Measurements from ENCODE around the gene MARS1.

The MARS1 gene

GRCh38 chr12:57549909-57550640, 62.2 kb downstream of the MARS1 start, which contains the start of gene KIF5A:
Gene KIF5A, plus strand, starts transcription at chr12:57550044. Its CDS starts 228 bp downstream, at chr12:57550272.
- Histone ChIP-seq H3K4me3 (ENCODE audit: low read length) (peak within 1 kb of the TSS; percentile 65), H3K79me2 (ENCODE audit: low read length) (peaks cover 17% of the 10 kb centered on the region), H3K9me3 (ENCODE audit: insufficient read depth, low read length) (no peaks in the 10 kb centered on the region), H3K9ac (ENCODE audit: low read length) (no peak within 1 kb of the TSS), H4K20me1 (ENCODE audit: insufficient read depth, low read length) (no peaks in the 10 kb centered on the region), H3K4me2 (ENCODE audit: low read length) (peak within 1 kb of the TSS; percentile 55), H3K4me1 (ENCODE audit: low read length) (peaks cover 17% of the 10 kb centered on the region), H3K27me3 (ENCODE audit: low read depth, low read length) (no peaks in the 10 kb centered on the region), H3K27ac (ENCODE audit: low read length) (no peak within 1 kb of the TSS), H3K36me3 (replicated peaks; ENCODE audit: low read depth, low read length) (no peaks in the 10 kb centered on the region), H2AFZ (ENCODE audit: low read depth, low read length) (no peak within 1 kb of the TSS)
- TF ChIP-seq EZH2phosphoT487 (IDR thresholded peaks at IDR 0.05; ENCODE audit: low read depth) (no peak), CTCF (IDR thresholded peaks at IDR 0.05; ENCODE audit: low read depth, low read length) (no peak)

DNA sequence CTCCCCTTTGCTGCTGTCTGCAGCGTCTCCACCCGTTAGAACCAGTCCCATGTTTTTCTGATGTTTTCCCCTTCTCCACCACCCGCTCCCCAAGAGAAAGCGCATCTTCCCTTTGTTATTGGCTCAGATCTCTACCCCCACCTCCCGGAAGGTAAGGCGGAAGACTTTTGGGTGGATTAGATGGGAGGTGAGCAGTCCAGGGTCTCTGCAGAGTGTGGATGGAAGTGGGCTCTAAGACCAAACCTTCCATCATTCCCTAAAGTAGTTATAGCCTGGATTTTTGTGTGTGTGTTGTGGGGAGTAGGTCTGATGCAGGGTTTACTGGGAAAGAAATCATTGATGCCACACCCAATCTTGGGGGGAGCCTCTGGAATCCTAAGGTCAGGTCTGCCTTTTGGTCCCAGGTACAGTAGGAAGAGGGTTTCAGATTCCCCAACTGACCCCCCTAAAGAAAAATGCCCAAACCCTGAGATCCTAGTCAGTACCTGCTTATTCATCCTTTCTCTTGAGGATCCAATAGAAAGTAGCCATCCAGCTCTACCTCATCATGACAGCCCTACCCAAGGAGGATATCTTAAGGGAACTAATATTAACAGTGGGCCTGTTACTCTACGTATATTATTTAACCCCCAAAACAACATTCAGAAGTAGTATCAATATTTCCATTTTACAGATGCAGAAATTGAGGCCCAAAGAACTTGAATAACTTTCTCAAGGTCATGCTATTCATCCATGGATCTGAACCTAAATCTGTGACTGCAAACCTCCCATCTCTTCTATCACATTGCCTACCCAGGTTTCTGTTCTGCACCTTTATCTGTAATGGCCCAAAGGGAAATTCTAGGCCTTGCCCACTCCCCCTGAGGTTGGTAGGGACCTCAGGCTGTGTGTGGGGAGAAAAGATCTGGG, 63.0 kb downstream of the MARS1 start:
- Histone ChIP-seq H3K9ac (ENCODE audit: low read length) (no peak overlapping the region), H3K27me3 (ENCODE audit: low read depth, low read length) (no peaks in the 10 kb centered on the region), H3K4me1 (ENCODE audit: low read length) (peaks cover 14% of the 10 kb centered on the region), H3K36me3 (replicated peaks; ENCODE audit: low read depth, low read length) (no peaks in the 10 kb centered on the region), H3K4me2 (ENCODE audit: low read length) (no peak overlapping the region), H3K79me2 (ENCODE audit: low read length) (peaks cover 11% of the 10 kb centered on the region), H4K20me1 (ENCODE audit: insufficient read depth, low read length) (no peaks in the 10 kb centered on the region), H2AFZ (ENCODE audit: low read depth, low read length) (no peak overlapping the region), H3K9me3 (ENCODE audit: insufficient read depth, low read length) (no peaks in the 10 kb centered on the region), H3K4me3 (ENCODE audit: low read length) (no peak overlapping the region), H3K27ac (ENCODE audit: low read length) (no peak overlapping the region)
- TF ChIP-seq EZH2phosphoT487 (IDR thresholded peaks at IDR 0.05; ENCODE audit: low read depth), result no peak
- no peak for TF ChIP-seq CTCF (IDR thresholded peaks at IDR 0.05; ENCODE audit: low read depth, low read length)

GRCh38 chr12:57551637-57552305, 63.9 kb downstream of the MARS1 start:
- no peak overlapping the region for H2AFZ ChIP-seq (ENCODE audit: low read depth, low read length)
- peaks cover 10% of the 10 kb centered on the region for H3K4me1 ChIP-seq (ENCODE audit: low read length)
- H3K4me2 ChIP-seq (ENCODE audit: low read length), result no peak overlapping the region
- no peaks in the 10 kb centered on the region for H3K9me3 ChIP-seq (ENCODE audit: insufficient read depth, low read length)
- H3K36me3 ChIP-seq (replicated peaks; ENCODE audit: low read depth, low read length), result no peaks in the 10 kb centered on the region
- no peaks in the 10 kb centered on the region for H4K20me1 ChIP-seq (ENCODE audit: insufficient read depth, low read length)
- H3K27me3 ChIP-seq (ENCODE audit: low read depth, low read length), result no peaks in the 10 kb centered on the region
- peaks cover 2% of the 10 kb centered on the region for H3K79me2 ChIP-seq (ENCODE audit: low read length)
- no peak overlapping the region for H3K27ac ChIP-seq (ENCODE audit: low read length)
- TF ChIP-seq EZH2phosphoT487 (IDR thresholded peaks at IDR 0.05; ENCODE audit: low read depth), result no peak
- TF ChIP-seq CTCF (IDR thresholded peaks at IDR 0.05; ENCODE audit: low read depth, low read length), result no peak
- H3K4me3 ChIP-seq (ENCODE audit: low read length), result no peak overlapping the region
- H3K9ac ChIP-seq (ENCODE audit: low read length), result no peak overlapping the region

- TF ChIP-seq CTCF (IDR thresholded peaks at IDR 0.05; ENCODE audit: low read depth, low read length) (no peak), EZH2phosphoT487 (IDR thresholded peaks at IDR 0.05; ENCODE audit: low read depth) (no peak)
- Histone ChIP-seq H3K27me3 (ENCODE audit: low read depth, low read length) (no peaks in the 10 kb centered on the region), H2AFZ (ENCODE audit: low read depth, low read length) (no peak overlapping the region), H4K20me1 (ENCODE audit: insufficient read depth, low read length) (no peaks in the 10 kb centered on the region), H3K9ac (ENCODE audit: low read length) (no peak overlapping the region), H3K27ac (ENCODE audit: low read length) (no peak overlapping the region), H3K9me3 (ENCODE audit: insufficient read depth, low read length) (no peaks in the 10 kb centered on the region), H3K4me2 (ENCODE audit: low read length) (no peak overlapping the region), H3K36me3 (replicated peaks; ENCODE audit: low read depth, low read length) (no peaks in the 10 kb centered on the region), H3K79me2 (ENCODE audit: low read length) (no peaks in the 10 kb centered on the region), H3K4me1 (ENCODE audit: low read length) (peaks cover 10% of the 10 kb centered on the region), H3K4me3 (ENCODE audit: low read length) (no peak overlapping the region)
These were observed 64.4 kb downstream of the MARS1 start for GRCh38 chr12:57552306-57552651.

Data from OCI-LY3 (cell line).